Prostate gland (tissue), 2 donors: ENCODE measurements around the gene RASL10A. TPM values are rescaled to one million over a fixed set of nuclear protein-coding genes. Genes with fewer than 3 reads are reported as not detected.

ENCODE experiments used
- DNase-seq: peaks from one replicate; pipeline ENCODE4 v3.0.0-alpha.2; 2019; ENCODE audit warnings: low spot score
- H3K27ac ChIP-seq, 2 donors: fragments of 200-600 bp; sonication (generic); 2 replicates each; pipeline ENCODE4 v1.5.1; 2017 to 2019
- H3K27me3 ChIP-seq: fragments of 200-600 bp; sonication (generic); replicated peaks from 2 replicates; pipeline ENCODE4 v1.5.1; 2019; ENCODE audit not compliant: insufficient read depth
- H3K36me3 ChIP-seq, 2 donors: fragments of 200-600 bp; sonication (generic); 1 replicate in 1 of 2; 2 replicates in 1 of 2; pipeline versions ENCODE4 v1.5.1 to v1.8.1; 2017 to 2019
- H3K4me1 ChIP-seq: fragments of 200-600 bp; sonication (generic); replicated peaks from 2 replicates; pipeline ENCODE4 v1.5.1; 2019
- H3K4me3 ChIP-seq, 2 donors: fragments of 200-600 bp; sonication (generic); 2 replicates each; pipeline ENCODE4 v1.5.1; 2017 to 2019
- H3K9me3 ChIP-seq: fragments of 200-600 bp; sonication (generic); 2 replicates; pipeline ENCODE4 v1.5.1; 2017
- POLR2A ChIP-seq: fragments of 450-650 bp; IDR thresholded peaks from one replicate; pipeline ENCODE4 v1.6.1; 2016; ENCODE audit warnings: antibody characterized with exemption, mild to moderate bottlenecking
- POLR2AphosphoS5 ChIP-seq: sonication (generic); formaldehyde crosslinking; IDR thresholded peaks from one replicate; pipeline ENCODE4 v1.6.1; 2017; ENCODE audit warnings: antibody characterized with exemption
- WGBS: methylation state at CpG from one replicate; pipeline ENCODE4 v1.1.5; 2018; 5-methylcytosine and 5-hydroxymethylcytosine counted together
- intact Hi-C: fragments of 100-400 bp; cut with DNase I; formaldehyde crosslinking; loops from one replicate; pipeline ENCODE4 v1.14.2; 2022
- total RNA-seq, 2 donors: library from RNA; depleted of rRNA; stranded (reverse); fragments of >200 nt; gene quantifications; one replicate each; pipeline ENCODE4 v1.1.0, GENCODE V29; 2016
- TF ChIP-seq, protein P1 (sequence below), 4 experiments: fragments of 200-600 bp in 2 of 4; fragments of 450-650 bp in 2 of 4; sonication (generic) in 2 of 4; IDR thresholded peaks; 1 replicate in 3 of 4; 2 replicates in 1 of 4; pipeline ENCODE4 v1.5.1; 2016 to 2019; ENCODE audit warnings: antibody characterized with exemption in 4 of 4, mild to moderate bottlenecking in 2 of 4, moderate library complexity in 2 of 4

Gene RASL10A
- total RNA-seq, 2 donors from 2014 or later: 9.2 to 15.1 TPM

DNA sequence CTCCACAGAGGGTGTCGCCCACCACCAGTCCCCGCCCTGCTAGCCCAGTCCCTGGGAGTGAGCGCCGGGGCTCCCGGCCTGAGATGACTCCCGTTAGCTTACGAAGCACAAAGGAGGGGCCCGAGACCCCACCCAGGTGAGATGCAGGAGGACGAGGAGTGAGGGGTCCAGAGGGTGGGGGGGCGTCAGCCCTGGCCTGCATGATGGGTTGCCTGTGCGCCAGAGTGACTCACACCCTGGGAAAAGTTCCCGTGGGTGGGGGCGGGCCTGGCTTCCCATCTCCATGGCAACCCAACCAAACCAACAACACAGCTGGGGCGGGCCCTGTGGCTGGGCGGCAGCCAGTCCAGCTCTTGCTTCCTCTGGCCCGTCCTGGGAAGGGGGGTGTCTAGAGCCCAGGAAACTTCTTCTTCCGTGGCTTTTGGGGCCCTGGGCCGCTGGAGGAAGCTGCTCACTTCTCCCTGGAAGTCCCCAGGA is 4.6 kb downstream of the RASL10A start:
- H3K4me3 ChIP-seq: no peak overlapping the region
- H3K4me1 ChIP-seq: peaks cover 37% of the 10 kb centered on the region
- intact Hi-C loops: no loop called here
- H3K27me3 ChIP-seq: no peaks in the 10 kb centered on the region
- H3K27ac ChIP-seq: peak overlapping the region; percentile 32 to 58
- peak; percentile 89 for TF ChIP-seq POLR2AphosphoS5
- TF ChIP-seq, protein P1, sequence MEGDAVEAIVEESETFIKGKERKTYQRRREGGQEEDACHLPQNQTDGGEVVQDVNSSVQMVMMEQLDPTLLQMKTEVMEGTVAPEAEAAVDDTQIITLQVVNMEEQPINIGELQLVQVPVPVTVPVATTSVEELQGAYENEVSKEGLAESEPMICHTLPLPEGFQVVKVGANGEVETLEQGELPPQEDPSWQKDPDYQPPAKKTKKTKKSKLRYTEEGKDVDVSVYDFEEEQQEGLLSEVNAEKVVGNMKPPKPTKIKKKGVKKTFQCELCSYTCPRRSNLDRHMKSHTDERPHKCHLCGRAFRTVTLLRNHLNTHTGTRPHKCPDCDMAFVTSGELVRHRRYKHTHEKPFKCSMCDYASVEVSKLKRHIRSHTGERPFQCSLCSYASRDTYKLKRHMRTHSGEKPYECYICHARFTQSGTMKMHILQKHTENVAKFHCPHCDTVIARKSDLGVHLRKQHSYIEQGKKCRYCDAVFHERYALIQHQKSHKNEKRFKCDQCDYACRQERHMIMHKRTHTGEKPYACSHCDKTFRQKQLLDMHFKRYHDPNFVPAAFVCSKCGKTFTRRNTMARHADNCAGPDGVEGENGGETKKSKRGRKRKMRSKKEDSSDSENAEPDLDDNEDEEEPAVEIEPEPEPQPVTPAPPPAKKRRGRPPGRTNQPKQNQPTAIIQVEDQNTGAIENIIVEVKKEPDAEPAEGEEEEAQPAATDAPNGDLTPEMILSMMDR (IDR thresholded peaks at IDR 0.05): no peak
- WGBS: 9% methylated on average over 18 of the region's 18 CpGs
- H3K36me3 ChIP-seq: no peaks in the 10 kb centered on the region
- peak; percentile 93 for DNase-seq
- no peaks in the 10 kb centered on the region for H3K9me3 ChIP-seq

DNA sequence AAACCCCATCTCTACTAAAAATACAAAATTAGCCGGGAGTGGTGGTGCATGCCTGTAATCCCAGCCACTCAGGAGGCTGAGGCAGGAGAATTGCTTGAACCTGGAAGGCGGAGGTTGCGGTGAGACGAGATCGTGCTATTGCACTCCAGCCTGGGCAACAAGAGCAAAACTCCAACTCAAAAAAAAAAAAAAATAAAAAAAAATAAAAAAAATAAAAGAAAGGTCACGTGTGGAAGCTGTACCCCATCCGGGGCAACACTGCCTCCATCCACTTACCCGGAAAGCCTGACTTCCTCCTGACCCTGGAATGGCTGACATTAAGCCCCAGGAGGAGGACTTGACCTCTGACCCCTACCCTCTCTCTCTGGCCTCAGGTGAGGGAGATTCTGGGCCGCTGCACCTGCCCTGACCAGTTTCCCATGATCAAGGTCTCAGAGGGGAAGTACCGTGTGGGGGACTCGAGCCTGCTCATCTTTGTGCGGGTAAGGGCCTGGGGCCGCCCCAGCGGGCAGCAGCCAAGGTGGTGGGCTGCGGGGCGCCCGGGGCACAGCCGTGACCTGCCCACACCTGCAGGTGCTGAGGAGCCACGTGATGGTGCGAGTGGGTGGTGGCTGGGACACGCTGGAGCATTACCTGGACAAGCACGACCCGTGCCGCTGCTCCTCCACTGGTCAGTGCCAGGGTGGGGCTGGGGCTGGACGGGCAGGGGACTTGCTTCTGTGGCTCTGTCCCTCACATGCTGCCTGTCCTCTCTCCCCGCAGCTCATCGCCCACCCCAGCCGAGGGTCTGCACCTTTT is 5.2 kb downstream of the RASL10A start:
- 65% methylated on average over 23 of the region's 28 CpGs for WGBS
- intact Hi-C loops: no loop called here
- H3K27me3 ChIP-seq: no peaks in the 10 kb centered on the region
- H3K27ac ChIP-seq: peak overlapping the region; percentile 32 to 89
- H3K4me3 ChIP-seq: no peak overlapping the region
- DNase-seq: peak; percentile 45
- H3K4me1 ChIP-seq: peaks cover 37% of the 10 kb centered on the region
- H3K9me3 ChIP-seq: no peaks in the 10 kb centered on the region
- no peaks in the 10 kb centered on the region for H3K36me3 ChIP-seq
- TF ChIP-seq POLR2A (no peak), POLR2AphosphoS5 (no peak)
- TF ChIP-seq, protein P1 (IDR thresholded peaks at IDR 0.05): no peak

DNA sequence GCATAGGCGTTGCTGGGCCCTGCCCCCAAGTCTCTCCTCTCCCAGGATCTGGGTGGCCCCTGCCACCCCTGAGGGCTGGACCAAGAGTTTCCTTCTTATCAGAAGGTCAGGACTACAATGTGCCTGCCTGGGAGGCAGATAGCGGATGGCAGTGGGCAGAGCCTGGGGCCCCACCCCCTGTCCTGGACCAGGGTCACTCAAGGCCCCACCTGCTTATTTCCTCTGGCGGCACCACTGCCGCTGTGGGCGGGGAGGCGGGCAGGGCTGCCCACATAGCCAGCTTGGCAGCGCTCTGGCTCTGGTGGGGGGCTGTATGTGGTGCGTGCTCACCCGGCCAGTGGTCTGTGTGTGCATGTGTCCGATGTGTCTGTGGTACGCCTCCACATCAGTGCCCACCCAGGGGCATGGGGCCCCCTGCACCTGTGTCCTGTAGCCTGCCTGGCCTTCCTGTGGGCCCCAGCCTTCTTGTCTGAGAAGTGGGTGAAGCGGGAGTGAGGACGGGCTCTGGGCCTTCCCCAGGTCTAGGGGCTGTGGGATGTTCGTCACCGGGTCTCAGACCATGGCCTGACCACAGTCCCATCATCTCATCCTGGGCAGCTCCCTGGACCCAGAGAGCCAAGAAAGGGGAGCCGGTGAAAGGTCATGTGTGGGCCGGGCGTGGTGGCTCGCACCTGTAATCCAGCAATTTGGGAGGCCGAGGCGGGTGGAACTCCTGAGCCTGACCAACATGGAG is 6.0 kb downstream of the RASL10A start:
- Histone ChIP-seq H3K27me3 (no peaks in the 10 kb centered on the region), H3K27ac (peak overlapping the region in 1 of 2 donors; percentile 89), H3K9me3 (no peaks in the 10 kb centered on the region), H3K4me3 (no peak overlapping the region), H3K36me3 (no peaks in the 10 kb centered on the region), H3K4me1 (peaks cover 37% of the 10 kb centered on the region)
- TF ChIP-seq, protein P1 (IDR thresholded peaks at IDR 0.05): no peak
- TF ChIP-seq POLR2AphosphoS5 (no peak), POLR2A (no peak)
- no peak for DNase-seq
- intact Hi-C loops: no loop called here
- 81% methylated on average over 19 of the region's 21 CpGs for WGBS

DNA sequence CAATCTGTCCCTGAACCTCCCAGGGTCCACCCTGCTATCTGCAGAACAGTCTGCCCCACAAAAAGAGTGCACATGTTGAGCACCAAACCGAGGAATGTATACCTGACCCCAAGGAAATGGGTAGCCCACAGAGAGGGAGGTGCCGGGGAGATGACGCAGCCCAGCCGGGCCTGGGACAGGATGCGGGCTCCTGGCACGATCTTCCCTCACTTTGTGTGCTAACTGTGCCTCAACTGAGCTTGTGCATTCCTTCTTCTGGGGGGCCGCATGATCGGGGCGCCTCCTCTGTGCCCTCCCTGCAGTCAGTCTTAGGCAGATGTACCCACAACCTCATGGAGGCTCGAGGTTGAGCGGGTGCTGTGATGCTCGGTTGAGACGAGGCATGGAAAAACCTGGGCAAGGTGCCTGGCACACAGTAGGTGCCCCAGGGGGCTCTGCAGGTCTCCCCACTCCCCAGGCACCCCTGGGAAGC is 6.7 kb downstream of the RASL10A start:
- Histone ChIP-seq H3K4me3 (peak overlapping the region in 1 of 2 donors; percentile 97), H3K9me3 (no peaks in the 10 kb centered on the region), H3K4me1 (peaks cover 37% of the 10 kb centered on the region), H3K27me3 (no peaks in the 10 kb centered on the region), H3K36me3 (no peaks in the 10 kb centered on the region), H3K27ac (peak overlapping the region in 1 of 2 donors; percentile 89)
- 79% methylated on average over 13 of the region's 13 CpGs for WGBS
- intact Hi-C loops: no loop called here
- DNase-seq: no peak
- TF ChIP-seq POLR2AphosphoS5: no peak
- TF ChIP-seq POLR2A: no peak
- TF ChIP-seq, protein P1 (IDR thresholded peaks at IDR 0.05): no peak
